ENCODE results near the gene PTPRT.
A peak's percentile ranks its signal among the peaks of the same experiment; 100 is the strongest.

The PTPRT gene

GRCh38 chr20:42441196-42441863 lies 748.4 kb downstream of the PTPRT start:
- no peaks in the 10 kb centered on the region for H3F3A ChIP-seq (ENCODE audit: insufficient read depth, low read length)
- no peaks in the 10 kb centered on the region for H3K9me2 ChIP-seq (replicated peaks; ENCODE audit: insufficient read depth, low read length)
- no peak overlapping the region for H3K4me3 ChIP-seq (ENCODE audit: low read length)
- no peaks in the 10 kb centered on the region for H3K79me2 ChIP-seq (ENCODE audit: low read length)
- no peak overlapping the region for H3K27ac ChIP-seq (ENCODE audit: low read length)
- no peak for DNase-seq
- H2AFZ ChIP-seq (ENCODE audit: low read length), result no peak overlapping the region
- TF ChIP-seq EZH2 (optimal IDR thresholded peaks at IDR 0.05; ENCODE audit: low read depth, low read length), result no peak
- H3K4me2 ChIP-seq (ENCODE audit: low read depth, low read length), result no peak overlapping the region
- no peaks in the 10 kb centered on the region for H3K9me3 ChIP-seq (replicated peaks; ENCODE audit: insufficient read depth, low read length)
- H3K4me1 ChIP-seq (ENCODE audit: low read length), result no peaks in the 10 kb centered on the region
- no peak overlapping the region for H3K9ac ChIP-seq (ENCODE audit: low read length)
- H4K20me1 ChIP-seq (ENCODE audit: insufficient read depth, low read length), result no peaks in the 10 kb centered on the region
- H3K27me3 ChIP-seq (replicated peaks; ENCODE audit: insufficient read depth, low read length), result no peaks in the 10 kb centered on the region
- H3K36me3 ChIP-seq (replicated peaks; ENCODE audit: insufficient read depth, low read length), result no peaks in the 10 kb centered on the region

- TF ChIP-seq CTCF (IDR thresholded peaks at IDR 0.05; ENCODE audit: low read length), result no peak
- no peak for TF ChIP-seq EZH2phosphoT487 (IDR thresholded peaks at IDR 0.05; ENCODE audit: low read length)
- no peak for TF ChIP-seq EZH2 (optimal IDR thresholded peaks at IDR 0.05; ENCODE audit: low read depth, low read length)
- no peak overlapping the region for H3K27ac ChIP-seq (ENCODE audit: low read length)
- no peak overlapping the region for H3K4me3 ChIP-seq (ENCODE audit: low read length)
- H3K36me3 ChIP-seq (replicated peaks; ENCODE audit: insufficient read depth, low read length), result no peaks in the 10 kb centered on the region
- no peaks in the 10 kb centered on the region for H3F3A ChIP-seq (ENCODE audit: insufficient read depth, low read length)
- H3K4me1 ChIP-seq (ENCODE audit: low read length), result no peaks in the 10 kb centered on the region
- H4K20me1 ChIP-seq (ENCODE audit: insufficient read depth, low read length), result no peaks in the 10 kb centered on the region
- DNase-seq, result peak; percentile 10
- H3K4me2 ChIP-seq (ENCODE audit: low read depth, low read length), result no peak overlapping the region
- no peak overlapping the region for H3K9ac ChIP-seq (ENCODE audit: low read length)
- H3K9me2 ChIP-seq (replicated peaks; ENCODE audit: insufficient read depth, low read length), result no peaks in the 10 kb centered on the region
- H3K79me2 ChIP-seq (ENCODE audit: low read length), result no peaks in the 10 kb centered on the region
- H3K9me3 ChIP-seq (replicated peaks; ENCODE audit: insufficient read depth, low read length), result no peaks in the 10 kb centered on the region
- no peaks in the 10 kb centered on the region for H3K27me3 ChIP-seq (replicated peaks; ENCODE audit: insufficient read depth, low read length)
- H2AFZ ChIP-seq (ENCODE audit: low read length), result no peak overlapping the region
Observed at GRCh38 chr20:42435230-42435629, 754.5 kb downstream of the PTPRT start.

DNA sequence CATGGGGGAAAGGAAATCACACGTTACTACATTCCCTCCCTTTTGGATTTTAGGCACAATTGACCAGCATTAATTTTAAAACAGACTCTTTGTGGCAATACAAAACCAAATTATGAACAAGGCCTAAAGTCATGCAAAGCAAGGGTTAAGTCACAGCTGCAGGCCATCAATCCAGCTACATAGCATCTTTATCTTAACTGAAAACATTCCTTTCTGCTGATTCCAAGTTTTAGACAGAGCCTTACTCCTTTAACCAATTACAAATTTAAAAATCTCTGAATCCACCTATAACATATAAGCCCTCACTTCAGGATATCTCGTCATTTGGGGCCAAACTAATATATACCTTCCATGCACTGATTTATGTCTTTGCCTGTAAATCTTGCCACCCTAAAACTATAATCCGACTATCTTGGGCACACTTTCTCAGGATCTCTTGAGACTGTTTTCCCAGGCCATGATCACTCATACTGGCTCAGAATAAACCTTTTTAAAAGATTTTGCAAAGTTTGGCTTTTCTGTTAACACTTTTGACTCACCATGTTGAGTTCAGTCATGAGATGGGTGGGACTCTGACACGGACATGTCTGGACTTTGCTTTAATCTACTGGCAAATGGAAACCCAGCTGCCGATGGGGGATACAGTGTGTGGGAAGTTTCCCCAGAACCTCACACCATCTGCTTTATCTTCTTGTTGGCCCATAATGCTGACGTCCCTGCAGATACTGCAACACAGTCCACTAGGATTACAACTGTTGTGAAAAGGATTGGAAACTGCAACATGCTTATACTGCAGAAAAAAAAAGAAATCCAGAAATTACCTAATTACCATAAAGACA lies 757.0 kb downstream of the PTPRT start:
- no peak for TF ChIP-seq EZH2 (optimal IDR thresholded peaks at IDR 0.05; ENCODE audit: low read depth, low read length)
- no peak for TF ChIP-seq CTCF (IDR thresholded peaks at IDR 0.05; ENCODE audit: low read length)
- no peak for TF ChIP-seq EZH2phosphoT487 (IDR thresholded peaks at IDR 0.05; ENCODE audit: low read length)
- Histone ChIP-seq H3K4me1 (ENCODE audit: low read length) (no peaks in the 10 kb centered on the region), H4K20me1 (ENCODE audit: insufficient read depth, low read length) (no peaks in the 10 kb centered on the region), H3K36me3 (replicated peaks; ENCODE audit: insufficient read depth, low read length) (no peaks in the 10 kb centered on the region), H3K9me3 (replicated peaks; ENCODE audit: insufficient read depth, low read length) (no peaks in the 10 kb centered on the region), H3K27me3 (replicated peaks; ENCODE audit: insufficient read depth, low read length) (no peaks in the 10 kb centered on the region), H3F3A (ENCODE audit: insufficient read depth, low read length) (no peaks in the 10 kb centered on the region), H3K4me2 (ENCODE audit: low read depth, low read length) (no peak overlapping the region), H2AFZ (ENCODE audit: low read length) (no peak overlapping the region), H3K9me2 (replicated peaks; ENCODE audit: insufficient read depth, low read length) (no peaks in the 10 kb centered on the region), H3K79me2 (ENCODE audit: low read length) (no peaks in the 10 kb centered on the region), H3K4me3 (ENCODE audit: low read length) (no peak overlapping the region), H3K9ac (ENCODE audit: low read length) (no peak overlapping the region), H3K27ac (ENCODE audit: low read length) (no peak overlapping the region)
- DNase-seq, result no peak

DNA sequence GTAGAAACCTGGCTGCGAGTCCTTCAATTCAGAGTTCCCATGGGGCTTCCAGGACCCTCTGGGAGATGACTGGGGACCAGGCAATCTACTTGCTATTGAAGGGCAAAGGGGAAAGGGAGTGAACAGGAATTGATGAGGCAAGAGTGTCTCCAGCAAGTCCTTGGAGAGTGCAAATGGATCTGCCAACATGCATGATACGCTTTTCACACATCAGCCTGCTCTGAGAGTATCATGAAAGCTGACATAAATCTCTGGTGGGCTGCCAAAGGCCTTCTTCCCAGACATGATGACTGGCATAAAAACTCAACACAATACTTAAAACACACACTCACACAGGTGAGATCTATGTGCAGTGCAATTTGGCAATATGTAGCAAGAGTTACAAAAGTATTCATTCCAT lies 759.1 kb downstream of the PTPRT start:
- H3F3A ChIP-seq (ENCODE audit: insufficient read depth, low read length), result no peaks in the 10 kb centered on the region

More for the DNA sequence above, 759.1 kb downstream of the PTPRT start:
- Histone ChIP-seq H3K27ac (ENCODE audit: low read length) (no peak overlapping the region), H3K9me3 (replicated peaks; ENCODE audit: insufficient read depth, low read length) (no peaks in the 10 kb centered on the region), H3K9ac (ENCODE audit: low read length) (no peak overlapping the region), H3K36me3 (replicated peaks; ENCODE audit: insufficient read depth, low read length) (no peaks in the 10 kb centered on the region), H3K4me2 (ENCODE audit: low read depth, low read length) (no peak overlapping the region), H4K20me1 (ENCODE audit: insufficient read depth, low read length) (no peaks in the 10 kb centered on the region), H3K27me3 (replicated peaks; ENCODE audit: insufficient read depth, low read length) (no peaks in the 10 kb centered on the region), H3K4me1 (ENCODE audit: low read length) (no peaks in the 10 kb centered on the region), H3K4me3 (ENCODE audit: low read length) (no peak overlapping the region), H3K9me2 (replicated peaks; ENCODE audit: insufficient read depth, low read length) (no peaks in the 10 kb centered on the region), H2AFZ (ENCODE audit: low read length) (no peak overlapping the region), H3K79me2 (ENCODE audit: low read length) (no peaks in the 10 kb centered on the region)
- DNase-seq, result no peak
- no peak for TF ChIP-seq EZH2phosphoT487 (IDR thresholded peaks at IDR 0.05; ENCODE audit: low read length)
- no peak for TF ChIP-seq EZH2 (optimal IDR thresholded peaks at IDR 0.05; ENCODE audit: low read depth, low read length)
- TF ChIP-seq CTCF (IDR thresholded peaks at IDR 0.05; ENCODE audit: low read length), result no peak

All from MM.1S (cell line).